K562 (cell line): ENCODE data around the gene ISG20L2. TPM values are rescaled to one million over a fixed set of nuclear protein-coding genes. Genes with fewer than 3 reads are reported as not detected.
A peak's percentile ranks its signal among the peaks of the same experiment; 100 is the strongest.

Source experiments
- ATAC-seq: fragments of 200-7000 bp; cut with Tn5 transposase; 3 replicates; pipeline ENCODE4 v1.9.1; 2020; ENCODE audit warnings: moderate library complexity
- BruUV-seq: library from RNA; stranded (reverse); fragments of 400-500 nt; replicated peaks from 2 replicates; lab custom pipeline; 2021; lab: Mats Ljungman, UMichigan
- CTCF ChIA-PET: fragments of 300-600 bp; formaldehyde crosslinking; extraction: SDS; loops from one replicate; lab custom pipeline; 2021; ENCODE audit warnings: low intra/inter-chr PET ratio; lab: Yijun Ruan, JAX
- POLR2A ChIA-PET: fragments of 300-600, 350-650 bp; sonication (Branson Sonifier 250); formaldehyde crosslinking; extraction: SDS; loops from one replicate; lab custom pipeline; 2021; ENCODE audit warnings: antibody characterized with exemption, inconsistent platforms; lab: Yijun Ruan, JAX
- DNase-seq, 4 experiments: peaks; one replicate each; pipeline versions ENCODE4 v3.0.0 to v3.0.0-alpha.2; 2011 to 2018; ENCODE audit warnings: low spot score in 3 of 4, mixed read lengths in 3 of 4; ENCODE audit errors: extremely low read depth in 1 of 4
- FAIRE-seq: peaks from 2 replicates; lab custom pipeline; 2011; peaks lifted over from hg19 to GRCh38; lab: Jason Lieb, UNC
- H2AFZ ChIP-seq: 2 replicates; pipeline ENCODE4 v1.6.0; 2011; ENCODE audit warnings: low read depth, low read length, control low read depth, inconsistent platforms
- H3K27ac ChIP-seq: fragments of 200-600 bp; 3 replicates; pipeline ENCODE4 v1.8.0; 2011; ENCODE audit warnings: low read depth, mild to moderate bottlenecking, control low read depth, inconsistent platforms, low read length, moderate library complexity, mixed read lengths; ENCODE audit errors: extremely low read depth
- H3K27me3 ChIP-seq, 2 experiments: fragments of 300-600 bp in 1 of 2; 2 replicates in 1 of 2; 3 replicates in 1 of 2; pipeline versions ENCODE4 v1.6.0 to v1.8.0; 2011; ENCODE audit warnings: inconsistent platforms in 2 of 2, low read length in 2 of 2, mild to moderate bottlenecking in 1 of 2, mixed read lengths in 1 of 2, moderate library complexity in 1 of 2; ENCODE audit not compliant: control insufficient read depth in 2 of 2, insufficient read depth in 2 of 2
- H3K36me3 ChIP-seq: fragments of 300-600 bp; 3 replicates; pipeline ENCODE4 v1.8.0; 2011; ENCODE audit warnings: mild to moderate bottlenecking, low read length, inconsistent platforms; ENCODE audit not compliant: control insufficient read depth, insufficient read depth
- H3K4me1 ChIP-seq, 2 experiments: fragments of 200-600 bp in 1 of 2; replicated peaks in 1 of 2; 2 replicates in 1 of 2; 3 replicates in 1 of 2; pipeline versions ENCODE4 v1.5.1 to v1.8.0; 2011; ENCODE audit warnings: inconsistent platforms in 2 of 2, low read length in 2 of 2, mild to moderate bottlenecking in 1 of 2, mixed read lengths in 1 of 2, moderate library complexity in 1 of 2; ENCODE audit not compliant: control insufficient read depth in 2 of 2, insufficient read depth in 2 of 2
- H3K4me2 ChIP-seq: 2 replicates; pipeline ENCODE4 v1.6.1; 2011; ENCODE audit warnings: low read length, control low read depth, inconsistent platforms, mixed read lengths; ENCODE audit not compliant: insufficient read depth
- H3K4me3 ChIP-seq: fragments of 200-600 bp; sonication (generic), shearing (Covaris generic); 2 replicates; pipeline ENCODE4 v1.5.1; 2016; ENCODE audit warnings: control low read depth, inconsistent platforms
- H3K79me2 ChIP-seq: fragments of 200-600 bp; 3 replicates; pipeline ENCODE4 v1.8.0; 2011; ENCODE audit warnings: low read length, inconsistent platforms; ENCODE audit not compliant: control insufficient read depth, insufficient read depth
- H3K9ac ChIP-seq, 2 experiments: 2 replicates each; pipeline versions ENCODE4 v1.6.0 to v1.6.1; 2011; ENCODE audit warnings: low read depth in 2 of 2, low read length in 2 of 2, control low read depth in 1 of 2, inconsistent platforms in 1 of 2, mild to moderate bottlenecking in 1 of 2, mixed read lengths in 1 of 2; ENCODE audit not compliant: insufficient read depth in 1 of 2
- H3K9me1 ChIP-seq: one replicate; pipeline ENCODE4 v1.6.0; 2011; ENCODE audit warnings: inconsistent platforms, mild to moderate bottlenecking, low read length, moderate library complexity; ENCODE audit not compliant: control insufficient read depth, insufficient read depth
- H3K9me3 ChIP-seq: replicated peaks from 2 replicates; pipeline ENCODE4 v1.5.1; 2011; ENCODE audit warnings: low read depth, low read length, inconsistent platforms; ENCODE audit not compliant: control insufficient read depth, insufficient read depth
- H4K20me1 ChIP-seq: replicated peaks from 2 replicates; pipeline ENCODE4 v1.6.1; 2011; ENCODE audit warnings: low read length, inconsistent platforms, mixed read lengths; ENCODE audit not compliant: control insufficient read depth, insufficient read depth
- CXXC5 ChIP-seq: fragments of 250-450 bp; sonication (Bioruptor Pico); IDR thresholded peaks from 2 replicates; pipeline ENCODE4 v1.8.0; 2022; ENCODE audit warnings: inconsistent platforms, mild to moderate bottlenecking, moderate library complexity
- DDX20 ChIP-seq: fragments of 450-650 bp; IDR thresholded peaks from 2 replicates; pipeline ENCODE4 v1.6.1; 2016; ENCODE audit warnings: missing genetic modification characterization, low read depth, mild to moderate bottlenecking, missing compliant biosample characterization, moderate library complexity
- HNRNPL ChIP-seq: fragments of 200-400 bp; formaldehyde crosslinking; IDR thresholded peaks from 2 replicates; pipeline ENCODE4 v1.6.1; 2017; ENCODE audit warnings: low read depth, mild to moderate bottlenecking, low read length
- KDM5B ChIP-seq: fragments of 200-600 bp; sonication (generic); IDR thresholded peaks from 2 replicates; pipeline ENCODE4 v1.6.1; 2012; ENCODE audit warnings: low read depth, mild to moderate bottlenecking, moderate library complexity, low read length, control low read depth, inconsistent platforms; ENCODE audit not compliant: insufficient replicate concordance
- L3MBTL2 ChIP-seq: fragments of 450-650 bp; IDR thresholded peaks from 2 replicates; pipeline ENCODE4 v1.6.1; 2016; ENCODE audit warnings: mild to moderate bottlenecking, moderate library complexity
- NR4A1 ChIP-seq, 2 experiments: fragments of 250-450 bp in 1 of 2; fragments of 450-650 bp in 1 of 2; sonication (Bioruptor Pico) in 1 of 2; IDR thresholded peaks; 2 replicates each; pipeline versions ENCODE4 v1.4.0 to v1.6.1; 2016 to 2020; ENCODE audit warnings: mild to moderate bottlenecking in 2 of 2, missing compliant biosample characterization in 1 of 2, missing genetic modification characterization in 1 of 2, moderate library complexity in 1 of 2
- PRDM10 ChIP-seq: fragments of 450-650 bp; IDR thresholded peaks from 2 replicates; pipeline ENCODE4 v1.6.1; 2018; ENCODE audit not compliant: partially characterized antibody
- WGBS: fragments of 100-300 bp; shearing (Covaris generic); methylation state at CpG from one replicate; pipeline ENCODE4 v1.1.6; 2016; ENCODE audit warnings: low coverage, mixed read lengths; ENCODE audit not compliant: insufficient coverage; ENCODE audit errors: missing lambda C conversion rate; 5-methylcytosine and 5-hydroxymethylcytosine counted together
- in situ Hi-C: fragments of 300-500 bp; cut with MboI; formaldehyde crosslinking; loops from 4 replicates; pipeline ENCODE4 v1.15.0; 2018; ENCODE audit warnings: inconsistent platforms, mixed read lengths
- intact Hi-C: fragments of 100-400 bp; cut with micrococcal nuclease; formaldehyde crosslinking; loops from 2 replicates; pipeline ENCODE4 v1.14.2; 2022
- polyA plus RNA-seq, 8 experiments: library from polyadenylated mRNA; depleted of rRNA in 4 of 8; stranded (reverse) in 5 of 8; unstranded in 3 of 8; fragments of >200 nt; fragmentation: Nextera tagmentation in 2 of 8; fragmentation: Illumina TruSeq in 1 of 8; extraction: Ambion mirVana in 2 of 8; extraction: Trizol in 1 of 8; gene quantifications; 2 replicates each; pipeline versions ENCODE4 v1.2.1 to v1.2.3, GENCODE V29; 2011 to 2014; ENCODE audit warnings: inconsistent platforms in 1 of 8, missing spikeins in 1 of 8
- total RNA-seq, 7 experiments: library from RNA; depleted of rRNA in 6 of 7; stranded (reverse); fragments of >200 nt in 6 of 7; fragmentation: Illumina TruSeq in 2 of 7; extraction: Trizol in 2 of 7; gene quantifications; 2 replicates each; pipeline versions ENCODE4 v1.2.1 to v1.2.3, GENCODE V29; 2011 to 2021; ENCODE audit warnings: low replicate concordance in 1 of 7

Gene ISG20L2
- total and polyA plus RNA-seq, 9 of the 15 experiments (the other 6 are each of a cell fraction or from before 2014, with no cell fraction given) = 21.3 to 130 (median 50.3) TPM

- in situ Hi-C loops (no loop called here), intact Hi-C loops (no loop called here)
- CTCF ChIA-PET = interaction anchor here (4.8 kb wide), 1 partner anchor 17 kb away, joined by 110 read pairs; no protein-coding TSS in a partner anchor
- Histone ChIP-seq H3K79me2 (no peaks in the 10 kb centered on the region; the same call in 2 of the 3 replicates), H3K9me3 (no peaks in the 10 kb centered on the region), H3K36me3 (no peaks in the 10 kb centered on the region), H3K4me2 (peak overlapping the region; percentile 21), H3K4me3 (no peak overlapping the region), H3K27me3 (peaks cover 4 to 9% of the 10 kb centered on the region in 2 experiments; a peak in 3 of 5 replicates), H2AFZ (no peak overlapping the region), H3K27ac (no peak overlapping the region), H4K20me1 (no peaks in the 10 kb centered on the region), H3K9me1 (no peaks in the 10 kb centered on the region), H3K9ac (peak overlapping the region; percentile 15 to 88; a peak in 3 of 4 replicates), H3K4me1 (peaks cover 22 to 47% of the 10 kb centered on the region in 2 experiments)
- no TSS peak for BruUV-seq
- WGBS = 91% methylated on average over 21 of the region's 49 CpGs
- FAIRE-seq (no peak), DNase-seq (no peak), ATAC-seq (no peak)
- no peak for TF ChIP-seq NR4A1 (CRISPR knock-in tag; IDR thresholded peaks at IDR 0.05)
- no peak for TF ChIP-seq NR4A1 (tag; IDR thresholded peaks at IDR 0.05)
- TF ChIP-seq DDX20 = no peak
- TF ChIP-seq CXXC5 (CRISPR knock-in tag) = no peak
- peak; percentile 7 for TF ChIP-seq KDM5B
- peak; percentile 3; the same call in 1 of the 2 replicates for TF ChIP-seq HNRNPL
- TF ChIP-seq PRDM10 = no peak
- no peak for TF ChIP-seq L3MBTL2
- POLR2A ChIA-PET = interaction anchor here (0.6 to 3.1 kb wide), 11 partner anchors 11 to 237 kb away, joined by 3 to 24 read pairs (median 4); no protein-coding TSS in a partner anchor
Observed at GRCh38 chr1:156676114-156676819, 52.3 kb downstream of the ISG20L2 start.
